Hepatic stellate cell (primary cell): Measurements from ENCODE around the gene U2SURP.

ENCODE experiments used
- DNase-seq: peaks from one replicate; pipeline ENCODE4 v3.0.0; 2011; ENCODE audit warnings: low spot score

U2SURP gene

GRCh38 chr3:143101792-143102381, 100.5 kb downstream of the U2SURP start:
- DNase-seq = no peak

- DNase-seq = no peak
Observed at GRCh38 chr3:143103652-143104051, 102.3 kb downstream of the U2SURP start.

DNA sequence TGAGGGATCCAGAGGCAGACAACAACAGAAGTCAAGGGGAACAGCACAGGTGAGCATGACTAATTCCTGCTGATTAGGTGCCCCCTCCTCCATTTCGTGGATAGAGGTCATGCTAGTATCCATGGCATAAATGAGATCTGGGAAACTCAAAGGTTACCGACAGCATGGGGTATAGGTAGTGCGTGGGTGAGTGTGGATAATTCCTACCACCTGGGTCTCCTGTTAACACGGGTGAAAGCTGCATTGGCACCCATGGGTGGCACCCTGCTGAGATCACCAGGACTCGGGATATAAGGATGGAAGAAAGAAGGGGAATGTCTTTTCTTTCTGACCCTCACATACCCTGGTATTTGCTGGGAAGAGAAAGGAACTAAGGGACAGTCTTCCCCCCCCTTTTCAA, 103.8 kb downstream of the U2SURP start:
- no peak for DNase-seq

DNA sequence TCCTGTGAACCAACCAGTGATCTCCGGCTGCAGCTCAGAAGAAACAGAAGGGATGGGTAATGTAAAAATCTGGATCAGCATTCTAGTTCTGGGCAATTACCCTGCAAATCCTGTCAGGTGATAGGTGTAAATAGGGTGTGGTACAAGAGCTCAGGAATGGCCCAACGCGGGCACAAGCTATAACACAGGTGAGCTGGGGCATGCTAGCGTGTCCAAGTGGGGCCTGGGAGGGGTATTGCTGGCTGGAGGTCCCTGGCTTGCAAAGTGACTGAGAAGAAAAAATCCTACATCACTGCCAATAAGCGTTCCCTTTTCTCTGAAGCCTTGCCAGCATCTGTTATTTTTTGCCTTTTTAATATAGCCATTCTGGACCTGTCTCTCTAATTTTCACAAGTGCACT, 108.5 kb downstream of the U2SURP start:
- no peak for DNase-seq
